Measurements from ENCODE around the gene TMEM121B.

- TF ChIP-seq, protein P1, sequence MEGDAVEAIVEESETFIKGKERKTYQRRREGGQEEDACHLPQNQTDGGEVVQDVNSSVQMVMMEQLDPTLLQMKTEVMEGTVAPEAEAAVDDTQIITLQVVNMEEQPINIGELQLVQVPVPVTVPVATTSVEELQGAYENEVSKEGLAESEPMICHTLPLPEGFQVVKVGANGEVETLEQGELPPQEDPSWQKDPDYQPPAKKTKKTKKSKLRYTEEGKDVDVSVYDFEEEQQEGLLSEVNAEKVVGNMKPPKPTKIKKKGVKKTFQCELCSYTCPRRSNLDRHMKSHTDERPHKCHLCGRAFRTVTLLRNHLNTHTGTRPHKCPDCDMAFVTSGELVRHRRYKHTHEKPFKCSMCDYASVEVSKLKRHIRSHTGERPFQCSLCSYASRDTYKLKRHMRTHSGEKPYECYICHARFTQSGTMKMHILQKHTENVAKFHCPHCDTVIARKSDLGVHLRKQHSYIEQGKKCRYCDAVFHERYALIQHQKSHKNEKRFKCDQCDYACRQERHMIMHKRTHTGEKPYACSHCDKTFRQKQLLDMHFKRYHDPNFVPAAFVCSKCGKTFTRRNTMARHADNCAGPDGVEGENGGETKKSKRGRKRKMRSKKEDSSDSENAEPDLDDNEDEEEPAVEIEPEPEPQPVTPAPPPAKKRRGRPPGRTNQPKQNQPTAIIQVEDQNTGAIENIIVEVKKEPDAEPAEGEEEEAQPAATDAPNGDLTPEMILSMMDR (conservative IDR thresholded peaks at IDR 0.05; ENCODE audit: low read depth in 2 of 2): no peak
- TF ChIP-seq POLR2AphosphoS5 (IDR thresholded peaks at IDR 0.05; ENCODE audit: low read depth) (no peak), EZH2phosphoT487 (IDR thresholded peaks at IDR 0.05; ENCODE audit: unreplicated experiment) (no peak)
Measured at GRCh38 chr22:17158176-17158567, 37.0 kb upstream of the TMEM121B start.

Data from GM23338 (cell line).